GM12873 (cell line): Measurements from ENCODE around the gene SPTB.
A peak's percentile ranks its signal among the peaks of the same experiment; 100 is the strongest.

Source experiments
- CTCF ChIP-seq: IDR thresholded peaks from 2 replicates; pipeline ENCODE4 v1.5.1; 2012; ENCODE audit warnings: low read depth, mild to moderate bottlenecking, moderate library complexity, low read length, control low read depth; ENCODE audit not compliant: insufficient read depth; ENCODE audit errors: missing control alignments

Gene SPTB

GRCh38 chr14:64765740-64766302 lies 113.9 kb downstream of the SPTB start:
- TF ChIP-seq CTCF = no peak

- TF ChIP-seq CTCF = peak; percentile 96
These were observed 114.8 kb downstream of the SPTB start for GRCh38 chr14:64764641-64765520.

- no peak for TF ChIP-seq CTCF
These were observed 115.7 kb downstream of the SPTB start for GRCh38 chr14:64763801-64764621.

- no peak for TF ChIP-seq CTCF
These were observed 116.5 kb downstream of the SPTB start for GRCh38 chr14:64763085-64763782.

GRCh38 chr14:64762044-64763034 lies 117.4 kb downstream of the SPTB start:
- no peak for TF ChIP-seq CTCF

GRCh38 chr14:64761441-64762043 lies 118.2 kb downstream of the SPTB start:
- TF ChIP-seq CTCF = no peak
